Iris pigment epithelial cell (primary cell): Measurements from ENCODE around the gene XK.
"Not testable (repeated sequence)": the region's sequence is repeated elsewhere in the genome, so short reads cannot be mapped to it uniquely, and the experiment has no call there.

Source experiments
- DNase-seq: peaks from one replicate; pipeline ENCODE4 v3.0.0-alpha.2; 2011; ENCODE audit warnings: low read depth

XK gene

GRCh38 chrX:37685381-37686359 lies at the start of gene XK:
Gene XK (plus strand): TSS chrX:37685791. CDS start chrX:37685962, 171 bp downstream.
- peak; percentile 14 for DNase-seq

- no peak for DNase-seq
These were observed 47.5 kb upstream of the XK start for GRCh38 chrX:37638047-37638446.

GRCh38 chrX:37640142-37640541 lies 45.4 kb upstream of the XK start:
- DNase-seq, result no peak

- DNase-seq, result no peak
These were observed 43.7 kb upstream of the XK start for GRCh38 chrX:37641859-37642258.

- no peak for DNase-seq
These were observed 40.9 kb upstream of the XK start for GRCh38 chrX:37644381-37645305.

- no peak for DNase-seq
These were observed 39.3 kb upstream of the XK start for GRCh38 chrX:37646254-37646653.

GRCh38 chrX:37650879-37651278 lies 34.7 kb upstream of the XK start:
- not testable (repeated sequence) for DNase-seq

- DNase-seq, result no peak
These were observed 33.6 kb upstream of the XK start for GRCh38 chrX:37651921-37652452.

- DNase-seq, result no peak
These were observed 32.9 kb upstream of the XK start for GRCh38 chrX:37652589-37653231.

- no peak for DNase-seq
These were observed 32.0 kb upstream of the XK start for GRCh38 chrX:37653397-37654085.

GRCh38 chrX:37658343-37659030 lies 27.1 kb upstream of the XK start:
- no peak for DNase-seq

GRCh38 chrX:37659047-37659446 lies 26.5 kb upstream of the XK start:
- DNase-seq, result no peak

GRCh38 chrX:37662181-37662580 lies 23.4 kb upstream of the XK start:
- DNase-seq, result no peak

- DNase-seq, result no peak
These were observed 19.1 kb upstream of the XK start for GRCh38 chrX:37666516-37666915.

GRCh38 chrX:37667141-37667540 lies 18.4 kb upstream of the XK start:
- DNase-seq, result no peak

- no peak for DNase-seq
These were observed 13.0 kb upstream of the XK start for GRCh38 chrX:37672563-37672962.

GRCh38 chrX:37676811-37677210 lies 8.8 kb upstream of the XK start:
- DNase-seq, result no peak

GRCh38 chrX:37677243-37677642 lies 8.3 kb upstream of the XK start:
- no peak for DNase-seq

GRCh38 chrX:37677765-37678164 lies 7.8 kb upstream of the XK start:
- DNase-seq, result no peak

- DNase-seq, result no peak
These were observed 7.0 kb upstream of the XK start for GRCh38 chrX:37678574-37678973.

GRCh38 chrX:37679230-37679629 lies 6.4 kb upstream of the XK start:
- no peak for DNase-seq
